ENCODE results near the gene PLEKHA6.

The PLEKHA6 gene

GRCh38 chr1:204366759-204367158 lies 7.0 kb upstream of the PLEKHA6 start:
- H3K27me3 ChIP-seq (ENCODE audit: insufficient read depth, low read depth), result peaks cover 5% of the 10 kb centered on the region; the same call in 1 of the 2 replicates
- no peaks in the 10 kb centered on the region for H3K79me2 ChIP-seq (ENCODE audit: insufficient read depth, low read depth)
- H3K4me2 ChIP-seq, result no peak overlapping the region
- no peak overlapping the region for H2AFZ ChIP-seq (ENCODE audit: low read depth)
- TF ChIP-seq CTCF (conservative IDR thresholded peaks at IDR 0.05; ENCODE audit: low read depth, low read length), result peak; percentile 39; the same call in 1 of the 2 replicates
- peaks cover 9% of the 10 kb centered on the region for H3K4me1 ChIP-seq (ENCODE audit: low read depth, poor library complexity, severe bottlenecking)
- H3K36me3 ChIP-seq (ENCODE audit: insufficient read depth), result no peaks in the 10 kb centered on the region
- H3K27ac ChIP-seq, result no peak overlapping the region
- H3K9ac ChIP-seq, result no peak overlapping the region
- no peak overlapping the region for H3K4me3 ChIP-seq (IDR thresholded peaks at IDR 0.05; ENCODE audit: insufficient read depth, low read depth, low read length)
- H4K20me1 ChIP-seq (ENCODE audit: insufficient read depth), result no peaks in the 10 kb centered on the region

GRCh38 chr1:204363335-204364114 lies 3.8 kb upstream of the PLEKHA6 start:
- Histone ChIP-seq H2AFZ (ENCODE audit: low read depth) (peak overlapping the region; percentile 92), H3K9ac (peak overlapping the region; percentile 31; the same call in 1 of the 2 replicates), H3K27me3 (ENCODE audit: insufficient read depth, low read depth) (peaks cover 5% of the 10 kb centered on the region; the same call in 1 of the 2 replicates), H3K4me3 (IDR thresholded peaks at IDR 0.05; ENCODE audit: insufficient read depth, low read depth, low read length) (peak overlapping the region; percentile 86), H4K20me1 (ENCODE audit: insufficient read depth) (no peaks in the 10 kb centered on the region), H3K4me2 (peak overlapping the region; percentile 77), H3K36me3 (ENCODE audit: insufficient read depth) (no peaks in the 10 kb centered on the region), H3K79me2 (ENCODE audit: insufficient read depth, low read depth) (no peaks in the 10 kb centered on the region), H3K4me1 (ENCODE audit: low read depth, poor library complexity, severe bottlenecking) (peaks cover 9% of the 10 kb centered on the region), H3K27ac (no peak overlapping the region)
- TF ChIP-seq CTCF (conservative IDR thresholded peaks at IDR 0.05; ENCODE audit: low read depth, low read length), result peak; percentile 98

- peak overlapping the region; percentile 31; the same call in 1 of the 2 replicates for H3K9ac ChIP-seq
- peak overlapping the region; percentile 92 for H2AFZ ChIP-seq (ENCODE audit: low read depth)
- H3K27ac ChIP-seq, result no peak overlapping the region
These were observed 3.2 kb upstream of the PLEKHA6 start for GRCh38 chr1:204362984-204363334.

GRCh38 chr1:204361781-204362180 lies 2.1 kb upstream of the PLEKHA6 start:
- no peak overlapping the region for H3K4me2 ChIP-seq
- no peak overlapping the region for H3K9ac ChIP-seq
- no peaks in the 10 kb centered on the region for H3K36me3 ChIP-seq (ENCODE audit: insufficient read depth)
- H3K79me2 ChIP-seq (ENCODE audit: insufficient read depth, low read depth), result no peaks in the 10 kb centered on the region
- TF ChIP-seq CTCF (conservative IDR thresholded peaks at IDR 0.05; ENCODE audit: low read depth, low read length), result no peak
- H3K27ac ChIP-seq, result no peak overlapping the region
- no peak overlapping the region for H2AFZ ChIP-seq (ENCODE audit: low read depth)
- H3K27me3 ChIP-seq (ENCODE audit: insufficient read depth, low read depth), result peaks cover 5% of the 10 kb centered on the region; the same call in 1 of the 2 replicates
- no peak overlapping the region for H3K4me3 ChIP-seq (IDR thresholded peaks at IDR 0.05; ENCODE audit: insufficient read depth, low read depth, low read length)
- no peaks in the 10 kb centered on the region for H4K20me1 ChIP-seq (ENCODE audit: insufficient read depth)
- peaks cover 9% of the 10 kb centered on the region for H3K4me1 ChIP-seq (ENCODE audit: low read depth, poor library complexity, severe bottlenecking)

More at GRCh38 chr1:204362984-204363334, 3.2 kb upstream of the PLEKHA6 start:
- peaks cover 5% of the 10 kb centered on the region; the same call in 1 of the 2 replicates for H3K27me3 ChIP-seq (ENCODE audit: insufficient read depth, low read depth)
- H3K4me2 ChIP-seq, result peak overlapping the region; percentile 77
- no peaks in the 10 kb centered on the region for H3K79me2 ChIP-seq (ENCODE audit: insufficient read depth, low read depth)
- no peak for TF ChIP-seq CTCF (conservative IDR thresholded peaks at IDR 0.05; ENCODE audit: low read depth, low read length)
- H3K4me3 ChIP-seq (IDR thresholded peaks at IDR 0.05; ENCODE audit: insufficient read depth, low read depth, low read length), result no peak overlapping the region
- no peaks in the 10 kb centered on the region for H3K36me3 ChIP-seq (ENCODE audit: insufficient read depth)
- peaks cover 9% of the 10 kb centered on the region for H3K4me1 ChIP-seq (ENCODE audit: low read depth, poor library complexity, severe bottlenecking)
- H4K20me1 ChIP-seq (ENCODE audit: insufficient read depth), result no peaks in the 10 kb centered on the region

All from KMS-11 (cell line).